NOMO-1 (cell line): Measurements from ENCODE around the gene ZC3H18.

ENCODE experiments used
- DNase-seq, 2 experiments: peaks; one replicate each; lab custom pipeline; 2025; ENCODE audit not compliant: unreplicated experiment in 2 of 2; lab: John Stamatoyannopoulos, UW

ZC3H18 gene

DNA sequence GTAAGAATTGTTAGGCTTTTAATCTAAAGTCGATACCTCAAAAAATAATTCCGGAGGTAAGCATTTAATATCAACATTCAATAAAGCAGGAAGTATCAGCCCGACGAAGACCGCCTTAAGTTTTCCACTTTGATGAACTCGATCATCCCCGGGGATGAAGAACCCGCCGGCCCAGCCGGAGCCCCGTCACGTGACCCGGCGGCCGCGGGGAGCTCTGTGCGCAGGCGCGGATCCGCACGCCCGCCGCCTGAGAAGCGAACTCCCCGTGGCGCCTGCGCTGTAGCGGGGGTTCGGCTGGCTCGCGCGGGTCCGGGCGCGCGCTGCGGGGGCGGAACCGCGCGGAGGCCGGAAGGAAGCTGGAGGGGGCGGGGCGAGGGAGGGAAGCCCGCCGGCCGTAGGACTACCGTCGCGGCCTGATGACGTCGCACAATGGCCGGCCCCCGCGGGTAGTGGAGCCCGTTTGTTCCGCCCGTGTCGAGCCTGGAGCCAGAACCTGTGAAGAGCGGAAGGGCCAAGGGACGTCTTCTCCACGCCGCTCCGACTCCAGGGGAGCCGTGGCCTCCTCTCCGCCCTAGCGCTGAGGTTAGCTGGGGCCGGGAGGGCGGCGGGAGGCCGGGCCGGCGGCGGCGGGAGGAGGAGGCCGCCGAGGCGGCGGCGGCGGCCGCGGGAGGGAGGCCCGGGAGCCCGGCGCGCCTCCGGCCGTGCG is at the start of gene ZC3H18:
Gene ZC3H18 (plus strand): TSS at position 419 of the 706 bp plus-strand sequence. CDS start 6,721 bp downstream, outside the sequence.
- DNase-seq, result peak; percentile 91 to 93

DNA sequence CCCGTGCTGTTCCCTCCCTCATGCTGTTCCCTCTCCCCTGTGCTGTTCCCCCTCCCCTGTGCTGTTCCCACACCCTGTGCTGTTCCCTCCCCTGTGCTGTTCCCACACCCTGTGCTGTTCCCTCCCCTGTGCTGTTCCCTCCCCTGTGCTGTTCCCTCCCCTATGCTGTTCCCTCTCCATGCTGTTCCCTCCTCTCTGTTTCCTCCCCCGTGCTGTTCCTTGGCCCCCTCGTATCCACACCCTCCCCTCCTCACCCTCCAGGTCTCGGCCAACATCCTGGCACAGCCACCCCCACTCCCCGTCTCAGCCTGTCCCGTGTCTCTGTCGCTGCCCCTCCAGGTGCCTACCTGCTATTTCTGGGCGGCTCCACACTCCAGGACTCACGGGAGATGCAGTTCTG is 48.5 kb upstream of the ZC3H18 start:
- DNase-seq, result no peak

DNA sequence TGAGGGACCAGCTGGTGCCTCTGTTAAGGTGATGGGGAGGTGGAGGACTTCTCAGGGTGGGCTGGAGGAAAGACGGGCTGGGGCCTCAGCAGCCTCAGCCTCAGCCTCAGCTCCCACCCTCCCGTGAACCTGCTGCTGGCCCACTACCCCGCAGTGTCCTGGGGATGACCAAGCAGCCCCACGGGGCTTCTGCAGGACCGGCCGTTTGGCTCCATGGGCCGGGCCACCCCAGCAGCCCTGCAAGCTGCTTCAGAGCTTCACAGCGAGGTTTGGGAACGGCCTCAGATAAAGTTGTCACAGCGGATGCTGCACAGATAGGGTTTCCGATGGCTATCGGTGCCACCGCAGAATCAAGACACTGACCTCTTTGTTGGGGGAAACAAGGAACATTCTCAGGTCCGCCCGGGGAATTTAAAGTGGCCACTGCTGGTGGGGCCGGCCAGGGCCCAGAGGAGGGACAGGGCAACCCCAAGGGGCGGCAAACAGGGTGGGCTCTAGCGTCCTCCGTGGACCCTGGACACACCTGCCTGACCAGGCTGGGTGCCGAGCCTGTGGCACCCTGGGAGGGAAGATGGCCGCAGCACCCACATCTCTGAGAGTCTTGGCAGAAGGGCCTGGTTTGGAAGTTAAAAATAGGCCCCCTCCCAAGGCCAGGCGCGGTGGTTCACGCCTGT is 47.8 kb upstream of the ZC3H18 start:
- DNase-seq, result no peak

DNA sequence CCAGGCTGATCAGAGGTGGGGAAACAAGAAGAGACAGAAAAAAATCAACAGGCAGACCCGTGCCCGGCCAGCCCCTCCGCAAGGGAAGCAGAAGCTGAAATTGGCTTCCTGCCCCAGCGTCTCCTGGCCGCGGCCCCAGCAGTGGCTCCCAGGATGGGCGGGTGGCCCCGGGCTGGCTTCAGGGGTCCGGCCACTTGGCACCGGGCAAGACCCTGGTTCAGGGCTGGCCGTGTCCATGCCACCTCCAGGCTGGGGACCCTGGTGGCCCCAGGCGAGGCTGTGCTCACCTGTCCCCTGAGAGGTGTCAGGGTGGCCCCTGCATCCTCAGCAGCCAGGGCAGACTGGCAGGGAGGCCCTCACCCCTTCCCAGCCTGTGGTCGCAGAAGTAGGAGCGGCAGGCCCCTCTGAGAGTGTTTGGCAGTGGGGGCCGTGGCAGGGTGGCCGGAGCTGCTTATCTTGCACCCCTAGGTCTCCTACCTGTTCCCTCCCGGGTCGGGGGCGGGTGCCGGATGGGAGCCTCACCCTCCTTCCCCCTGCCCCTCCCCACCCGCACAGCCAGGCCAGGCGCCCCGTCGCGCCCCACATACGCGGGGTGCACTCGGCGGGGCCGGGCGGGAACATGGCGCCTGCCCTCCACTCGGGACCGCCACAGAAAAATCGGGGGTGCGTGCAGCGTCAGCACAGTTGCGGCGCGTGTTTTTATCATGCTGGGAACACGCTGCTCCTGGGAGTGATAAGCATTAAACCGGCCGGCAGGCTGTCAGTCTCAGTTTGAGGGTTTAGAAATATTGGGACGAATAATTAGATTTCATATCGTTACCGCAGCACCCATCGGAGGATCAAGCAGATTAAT is 46.7 kb upstream of the ZC3H18 start:
- DNase-seq, result no peak

DNA sequence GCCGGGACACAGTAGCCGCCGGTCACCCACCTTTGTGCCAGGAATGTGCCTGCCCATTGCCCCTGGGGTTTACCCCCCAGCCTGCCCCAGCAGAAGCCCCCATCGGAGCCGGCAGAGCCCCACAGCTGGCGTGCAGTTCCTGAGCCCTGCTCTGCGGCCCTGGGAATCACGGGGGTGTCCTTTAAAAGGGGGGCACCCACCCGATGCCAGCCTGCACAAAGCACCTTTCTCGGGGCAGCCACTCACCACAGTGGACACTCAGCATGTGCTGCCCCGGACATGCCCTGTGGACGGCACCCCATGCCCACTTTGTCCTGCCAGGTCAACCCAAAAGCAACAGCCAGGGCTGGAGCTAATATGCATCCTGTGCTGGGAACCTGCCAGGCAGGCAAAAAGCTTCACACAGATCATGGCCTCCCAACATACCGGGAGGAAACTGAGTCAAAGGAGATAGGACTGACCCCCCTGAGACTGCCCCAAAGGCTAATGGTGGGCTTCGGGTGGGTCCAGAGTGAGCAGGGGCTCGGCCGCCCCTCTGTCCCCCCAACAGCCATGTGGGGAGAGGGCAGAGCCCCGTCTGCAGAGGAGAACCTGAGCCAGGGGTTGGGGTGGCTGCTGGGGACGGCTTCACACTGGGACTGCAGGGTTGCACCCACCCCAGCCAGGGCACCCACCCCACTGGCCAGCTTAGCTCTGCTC is 45.8 kb upstream of the ZC3H18 start:
- no peak for DNase-seq

DNA sequence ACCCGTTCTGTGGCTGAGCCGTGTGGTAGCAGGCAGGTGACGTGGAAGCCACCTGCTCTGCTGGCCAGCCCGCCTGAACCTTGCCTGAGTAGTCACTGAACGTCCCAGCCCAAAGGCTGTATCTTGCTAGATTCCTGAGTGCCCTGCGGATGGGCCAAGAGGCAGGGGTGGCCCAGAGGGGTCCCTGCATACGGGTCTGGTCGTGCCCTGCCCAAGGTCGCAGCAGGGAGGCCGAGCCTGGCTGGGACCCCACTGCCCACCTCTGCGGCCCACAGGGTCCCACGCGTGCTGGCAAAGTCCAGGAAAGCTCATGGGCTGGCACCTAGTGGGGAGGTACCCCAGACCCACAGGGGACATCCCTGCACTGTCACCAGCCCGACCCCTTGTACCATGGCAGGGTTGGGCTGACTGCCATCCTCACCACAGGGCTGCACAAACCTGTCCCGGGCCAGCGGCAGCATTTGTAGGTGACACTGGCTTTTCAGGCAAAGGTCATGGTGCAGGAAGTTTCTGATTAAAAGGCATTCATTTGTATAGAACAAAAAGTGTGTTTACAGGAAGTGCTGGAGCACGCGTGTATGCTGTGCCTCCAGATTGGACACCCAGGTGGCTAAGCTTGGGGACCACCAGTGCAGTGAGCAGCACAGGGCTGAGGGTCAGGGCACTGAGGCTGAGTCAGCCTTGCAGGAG is 45.1 kb upstream of the ZC3H18 start:
- DNase-seq, result no peak

DNA sequence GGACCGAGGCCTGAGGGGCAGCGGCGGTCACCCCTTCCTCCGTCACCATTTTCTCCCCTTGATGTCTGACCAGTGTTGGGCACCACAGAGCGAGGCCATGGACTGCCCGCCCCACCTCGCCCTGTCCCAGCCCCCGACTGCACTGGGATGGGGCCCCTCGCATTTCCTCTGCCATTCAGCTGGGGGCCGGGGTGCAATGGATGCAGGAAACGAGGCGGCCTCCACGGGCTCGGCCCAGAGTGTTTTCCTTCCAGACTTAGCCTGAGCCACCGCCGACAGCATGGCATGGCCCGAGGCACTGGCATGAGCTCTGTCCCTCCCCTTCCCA is 44.6 kb upstream of the ZC3H18 start:
- no peak for DNase-seq

DNA sequence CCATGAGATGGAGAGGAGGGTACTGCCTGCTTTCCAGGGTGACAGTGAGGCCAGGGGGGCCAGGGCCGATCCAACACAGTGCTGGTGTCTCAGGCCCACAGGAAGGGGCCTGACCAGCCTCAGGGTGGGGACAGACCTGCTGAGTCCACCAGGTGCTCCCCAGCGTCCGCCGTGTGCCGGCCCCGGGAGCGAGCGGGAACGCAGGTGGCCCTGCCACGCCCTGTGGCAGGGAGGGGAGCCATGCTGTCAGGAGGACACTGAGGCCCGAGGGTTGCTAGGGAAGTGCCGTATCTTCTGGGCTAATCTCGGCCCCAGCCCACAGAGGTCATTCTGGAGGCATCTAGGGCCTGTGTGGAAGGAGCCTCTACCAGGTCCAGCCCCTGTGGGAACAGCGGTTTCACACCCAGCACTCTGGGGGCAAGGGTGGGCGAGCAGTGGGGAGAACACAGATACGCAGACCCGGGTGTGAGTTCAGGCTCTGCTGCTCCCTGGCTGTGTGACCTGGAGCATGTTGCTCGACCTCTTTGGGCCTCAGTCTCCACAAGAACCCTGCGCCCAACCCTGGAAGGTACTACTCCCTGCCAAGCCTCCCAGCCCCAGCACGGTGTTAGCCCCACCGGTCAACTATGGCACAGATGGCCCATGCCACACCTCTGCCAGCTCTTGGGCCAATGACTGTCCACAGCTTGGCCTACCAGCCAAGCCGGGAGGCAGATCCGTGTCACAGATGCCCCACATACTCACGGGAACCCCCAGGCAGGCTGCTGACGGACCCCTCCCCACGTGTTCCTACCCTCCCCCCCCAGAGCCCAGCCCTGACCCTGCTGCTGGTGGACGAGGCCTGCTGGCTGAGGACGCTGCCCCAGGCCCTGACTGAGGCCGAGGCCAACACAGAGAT is 43.9 kb upstream of the ZC3H18 start:
- DNase-seq, result no peak

DNA sequence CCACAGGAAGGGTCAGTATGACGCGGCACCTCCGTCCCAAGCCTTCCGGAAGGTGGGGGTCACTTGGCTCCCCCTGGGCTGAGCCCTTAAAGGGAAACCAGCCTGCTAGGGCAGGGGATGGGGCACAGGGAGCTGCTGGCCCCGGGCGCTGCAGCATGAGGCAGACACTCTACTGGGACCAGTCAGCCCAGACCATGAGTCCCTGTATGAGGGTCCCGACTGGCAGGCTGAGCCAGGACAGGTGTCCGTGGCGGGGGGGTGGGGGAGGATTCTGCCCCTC is 43.4 kb upstream of the ZC3H18 start:
- no peak for DNase-seq

DNA sequence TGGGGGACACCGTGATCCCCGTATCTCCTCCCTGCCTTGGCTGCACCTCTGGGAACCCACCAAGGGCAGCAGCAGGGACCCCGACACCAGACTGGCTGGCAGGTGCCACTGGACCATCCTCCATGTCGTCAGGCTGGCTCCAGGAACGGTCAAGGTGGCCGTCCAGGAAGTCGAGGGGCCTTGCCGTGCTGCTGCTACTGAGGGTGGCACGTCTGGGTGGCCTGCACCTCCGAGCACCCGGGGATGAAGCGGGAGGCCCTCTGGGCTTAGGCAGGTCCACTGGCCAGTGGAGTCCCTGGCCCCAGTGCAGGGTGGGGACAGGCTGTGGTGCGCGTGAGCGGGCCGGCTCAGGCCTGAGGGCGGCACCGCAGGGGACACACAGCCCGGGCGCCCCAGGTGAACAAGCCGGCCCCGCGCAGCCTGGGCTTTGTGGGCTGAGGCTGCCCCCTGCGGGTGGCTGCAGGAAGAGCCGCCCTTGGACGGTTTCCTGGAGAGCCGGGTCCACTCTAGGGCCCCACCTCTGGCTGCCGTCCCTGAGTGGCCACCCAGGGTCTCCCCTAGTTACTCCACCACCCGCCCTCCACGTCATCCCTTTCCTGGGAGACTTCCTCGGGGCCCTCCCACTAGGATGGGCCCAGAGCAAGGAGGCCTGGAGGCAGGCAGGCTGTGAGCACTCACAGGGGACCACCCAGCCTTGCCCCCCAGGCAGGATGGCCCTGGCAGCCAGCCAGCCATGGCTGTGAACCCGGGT is 42.8 kb upstream of the ZC3H18 start:
- DNase-seq, result peak; percentile 21 to 35

DNA sequence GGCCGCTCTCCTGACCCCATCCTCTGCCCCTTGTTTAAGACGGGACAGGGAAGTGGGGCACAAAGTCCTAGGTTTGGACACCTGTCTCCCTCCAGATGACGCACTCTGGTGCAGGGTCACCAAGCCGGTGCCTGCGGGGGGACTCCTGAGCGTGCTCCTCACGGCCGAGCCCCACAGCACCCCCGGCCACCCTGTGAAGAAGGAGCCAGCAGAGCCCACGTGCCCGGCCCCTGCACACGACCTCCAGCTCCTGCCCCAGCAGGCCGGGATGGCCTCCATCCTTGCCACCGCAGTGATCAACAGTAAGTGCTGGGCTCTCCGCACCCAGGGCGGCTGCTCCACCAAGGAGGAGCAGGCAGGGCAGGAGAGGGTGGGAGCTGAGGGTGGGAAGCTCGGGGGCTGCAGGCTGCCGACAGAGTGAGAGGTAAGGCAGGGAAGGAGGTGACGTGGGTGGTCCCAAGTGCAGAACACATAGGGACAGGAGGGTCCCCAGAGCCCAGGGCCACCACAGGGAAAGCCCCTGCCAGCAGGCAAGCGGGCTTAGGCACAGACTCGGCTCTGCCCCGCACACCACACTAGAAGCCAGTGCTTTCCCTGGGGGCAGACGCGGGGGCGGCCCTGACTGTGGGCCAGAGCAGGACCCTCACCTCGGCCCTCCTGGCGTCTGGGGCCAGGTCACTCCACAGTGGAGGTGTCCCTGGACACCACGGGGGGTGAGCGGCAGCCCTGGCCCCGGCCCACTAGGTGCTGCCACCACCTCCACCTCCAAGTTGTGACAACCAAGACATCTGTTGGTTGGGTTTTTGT is 42.1 kb upstream of the ZC3H18 start:
- no peak for DNase-seq

DNA sequence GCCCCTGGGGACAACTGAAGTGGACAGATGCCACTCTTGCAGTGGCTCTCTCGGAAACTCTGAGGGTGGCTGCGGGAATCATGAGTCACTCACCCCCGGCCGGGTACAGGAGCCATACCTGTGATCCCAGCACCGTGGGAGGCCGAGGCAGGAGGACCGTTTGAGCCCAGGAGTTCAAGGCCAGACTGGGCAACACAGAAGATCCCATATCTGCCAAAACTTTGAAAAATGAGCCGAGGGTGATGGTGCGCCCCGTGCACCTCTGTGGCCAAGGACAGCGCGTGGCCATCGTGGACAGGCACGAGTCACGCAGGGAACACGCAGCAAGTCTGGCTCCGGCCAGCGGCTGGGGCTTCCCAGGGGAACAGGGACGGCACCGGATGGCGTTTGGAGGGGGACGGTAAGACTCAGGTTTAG is 41.3 kb upstream of the ZC3H18 start:
- DNase-seq, result no peak

DNA sequence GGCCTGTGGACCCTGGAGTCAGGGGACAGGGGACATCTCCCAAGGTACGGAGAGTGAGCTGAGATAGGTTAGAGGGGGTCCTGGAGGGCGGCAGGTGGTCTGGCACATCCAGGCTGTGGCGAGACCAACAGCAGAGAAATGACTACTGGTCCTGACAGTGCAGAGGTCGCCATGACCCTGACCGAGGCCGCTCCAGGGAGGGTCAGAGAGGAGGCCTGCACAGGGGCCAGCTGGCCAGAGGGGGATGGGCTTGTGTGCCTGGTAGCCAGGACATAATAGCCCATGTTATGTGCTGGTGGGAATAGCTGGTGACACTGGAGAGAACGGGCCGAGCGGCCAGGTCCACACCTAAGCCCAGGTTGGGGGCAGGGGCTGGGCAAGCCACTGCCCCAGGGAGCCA is 40.6 kb upstream of the ZC3H18 start:
- DNase-seq, result no peak

DNA sequence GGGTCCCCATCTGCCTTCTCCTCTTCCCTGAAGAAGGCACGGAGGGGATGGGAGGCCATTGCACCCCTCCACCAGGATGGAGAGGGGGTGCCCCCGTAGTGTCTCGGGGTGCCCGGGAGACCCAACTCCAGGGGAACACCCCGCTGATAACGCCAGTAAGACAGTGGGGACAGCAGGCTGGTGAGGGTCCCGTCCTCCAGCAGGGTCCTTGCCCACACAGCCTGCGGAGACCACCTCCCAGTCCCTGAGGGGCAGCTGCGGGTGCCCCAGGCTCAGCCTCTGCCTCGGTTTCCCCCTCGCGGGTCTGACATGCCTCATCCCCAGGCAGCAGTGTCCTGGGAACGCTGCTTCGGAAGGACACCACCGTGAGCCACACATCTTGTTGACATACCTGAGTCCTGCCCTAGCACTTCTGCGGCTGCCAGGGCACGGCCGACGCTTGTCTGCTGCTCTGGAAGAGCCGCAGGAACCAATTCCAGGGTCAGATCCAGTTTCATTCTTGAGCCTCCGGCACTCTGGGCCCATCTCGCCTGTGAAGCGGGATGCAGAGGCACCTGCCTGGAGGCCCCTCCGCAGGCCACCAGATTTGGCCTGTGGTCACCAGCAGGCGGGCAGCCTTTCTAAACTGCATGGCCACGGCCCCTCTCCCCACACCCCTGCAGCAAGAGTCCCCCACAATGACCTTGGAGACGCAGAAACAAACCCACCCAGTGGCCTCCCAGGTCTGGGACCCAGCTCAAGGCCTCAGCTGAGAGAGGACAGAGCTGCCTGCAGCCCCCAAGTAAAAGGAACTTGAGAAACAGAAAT is 39.9 kb upstream of the ZC3H18 start:
- DNase-seq, result no peak

DNA sequence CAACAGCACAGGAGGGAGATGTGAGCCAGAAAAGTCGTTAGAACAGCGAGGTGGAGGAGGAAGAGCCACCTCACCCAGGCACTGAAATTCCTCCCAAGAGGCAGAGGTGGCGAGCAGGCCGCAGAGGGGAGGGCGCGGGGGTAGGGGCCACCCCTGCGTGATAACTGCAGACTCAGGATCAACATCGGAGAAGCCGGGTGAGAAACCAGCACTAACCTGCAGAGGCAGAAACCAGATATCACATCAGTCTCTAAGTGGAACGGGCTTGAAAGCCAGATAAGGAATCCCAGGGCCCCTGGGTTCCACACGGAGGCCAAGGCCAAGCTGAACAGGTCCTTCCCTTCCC is 39.4 kb upstream of the ZC3H18 start:
- no peak for DNase-seq

DNA sequence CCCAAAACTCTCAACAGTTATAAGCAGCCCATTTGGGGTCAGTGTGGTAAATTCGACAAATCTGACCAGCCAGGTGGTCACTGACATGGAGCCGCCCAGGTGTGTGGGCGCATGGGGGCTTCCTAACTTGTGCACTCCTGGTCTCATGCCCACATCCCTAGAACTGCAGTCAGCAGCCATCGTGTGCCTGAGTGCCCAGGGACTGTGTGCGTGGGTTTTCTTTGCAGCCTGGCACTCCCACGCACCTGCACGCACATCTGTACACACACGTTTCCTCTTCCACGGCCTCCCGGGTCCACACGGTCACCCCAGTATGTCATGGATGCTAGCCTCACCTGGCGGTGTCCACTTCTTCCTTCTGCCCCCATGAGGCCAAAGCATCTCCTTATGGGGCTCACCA is 38.9 kb upstream of the ZC3H18 start:
- DNase-seq, result no peak

DNA sequence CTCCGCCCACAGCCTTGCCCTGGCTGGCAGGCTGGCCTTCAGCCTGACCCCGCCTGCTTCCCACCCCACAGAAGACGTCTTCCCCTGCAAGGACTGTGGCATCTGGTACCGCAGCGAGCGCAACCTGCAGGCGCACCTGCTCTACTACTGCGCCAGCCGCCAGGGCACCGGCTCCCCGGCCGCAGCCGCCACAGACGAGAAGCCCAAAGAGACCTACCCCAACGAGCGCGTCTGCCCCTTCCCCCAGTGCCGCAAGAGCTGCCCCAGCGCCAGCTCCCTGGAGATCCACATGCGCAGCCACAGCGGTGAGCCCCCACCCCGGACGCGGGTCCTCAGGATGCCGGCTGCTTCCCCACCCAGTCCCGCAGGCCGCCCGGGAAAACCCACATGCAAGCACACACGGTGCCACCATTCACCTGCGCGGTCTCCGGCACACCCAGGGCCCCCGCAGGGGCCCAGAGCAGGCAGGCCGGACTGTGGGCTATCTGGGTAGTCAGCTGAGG is 38.2 kb upstream of the ZC3H18 start:
- no peak for DNase-seq
